ENCODE data around the gene WASHC1.
"Not testable (repeated sequence)": the region's sequence is repeated elsewhere in the genome, so short reads cannot be mapped to it uniquely, and the experiment has no call there.

WASHC1 gene, protein sequence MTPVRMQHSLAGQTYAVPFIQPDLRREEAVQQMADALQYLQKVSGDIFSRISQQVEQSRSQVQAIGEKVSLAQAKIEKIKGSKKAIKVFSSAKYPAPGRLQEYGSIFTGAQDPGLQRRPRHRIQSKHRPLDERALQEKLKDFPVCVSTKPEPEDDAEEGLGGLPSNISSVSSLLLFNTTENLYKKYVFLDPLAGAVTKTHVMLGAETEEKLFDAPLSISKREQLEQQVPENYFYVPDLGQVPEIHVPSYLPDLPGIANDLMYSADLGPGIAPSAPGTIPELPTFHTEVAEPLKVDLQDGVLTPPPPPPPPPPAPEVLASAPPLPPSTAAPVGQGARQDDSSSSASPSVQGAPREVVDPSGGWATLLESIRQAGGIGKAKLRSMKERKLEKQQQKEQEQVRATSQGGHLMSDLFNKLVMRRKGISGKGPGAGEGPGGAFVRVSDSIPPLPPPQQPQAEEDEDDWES

DNA sequence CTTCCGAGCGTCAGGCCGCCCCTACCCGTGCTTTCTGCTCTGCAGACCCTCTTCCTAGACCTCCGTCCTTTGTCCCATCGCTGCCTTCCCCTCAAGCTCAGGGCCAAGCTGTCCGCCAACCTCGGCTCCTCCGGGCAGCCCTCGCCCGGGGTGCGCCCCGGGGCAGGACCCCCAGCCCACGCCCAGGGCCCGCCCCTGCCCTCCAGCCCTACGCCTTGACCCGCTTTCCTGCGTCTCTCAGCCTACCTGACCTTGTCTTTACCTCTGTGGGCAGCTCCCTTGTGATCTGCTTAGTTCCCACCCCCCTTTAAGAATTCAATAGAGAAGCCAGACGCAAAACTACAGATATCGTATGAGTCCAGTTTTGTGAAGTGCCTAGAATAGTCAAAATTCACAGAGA, at the start of gene WASHC1:
WASHC1 (minus strand) TSS at position 101 of the 400 bp plus-strand sequence. CDS start 4,457 bp downstream, outside the sequence.
- DNase-seq, result not testable (repeated sequence)

DNA sequence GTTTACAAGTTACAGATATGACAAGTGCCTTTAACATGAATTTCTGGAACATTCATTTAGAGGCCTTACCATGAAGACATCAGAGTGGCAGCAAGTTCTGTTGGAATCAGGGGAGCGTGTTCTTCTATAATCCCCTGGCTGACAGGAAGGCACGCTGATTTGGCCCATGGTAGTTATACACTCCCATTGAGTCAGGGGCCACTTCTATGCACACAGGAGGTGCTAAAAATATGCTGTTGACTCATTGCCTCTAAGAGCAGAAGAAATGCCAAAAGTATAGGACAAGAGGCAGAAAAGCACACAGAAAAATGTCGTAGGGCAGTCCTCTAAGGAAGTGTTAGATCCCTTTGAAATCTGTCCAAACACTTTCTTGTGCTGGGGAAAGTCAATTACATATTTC, 49.1 kb upstream of the WASHC1 start:
- not testable (repeated sequence) for DNase-seq

- not testable (repeated sequence) for DNase-seq
These were observed 47.1 kb upstream of the WASHC1 start for GRCh38 chr9:76389-76788.

DNA sequence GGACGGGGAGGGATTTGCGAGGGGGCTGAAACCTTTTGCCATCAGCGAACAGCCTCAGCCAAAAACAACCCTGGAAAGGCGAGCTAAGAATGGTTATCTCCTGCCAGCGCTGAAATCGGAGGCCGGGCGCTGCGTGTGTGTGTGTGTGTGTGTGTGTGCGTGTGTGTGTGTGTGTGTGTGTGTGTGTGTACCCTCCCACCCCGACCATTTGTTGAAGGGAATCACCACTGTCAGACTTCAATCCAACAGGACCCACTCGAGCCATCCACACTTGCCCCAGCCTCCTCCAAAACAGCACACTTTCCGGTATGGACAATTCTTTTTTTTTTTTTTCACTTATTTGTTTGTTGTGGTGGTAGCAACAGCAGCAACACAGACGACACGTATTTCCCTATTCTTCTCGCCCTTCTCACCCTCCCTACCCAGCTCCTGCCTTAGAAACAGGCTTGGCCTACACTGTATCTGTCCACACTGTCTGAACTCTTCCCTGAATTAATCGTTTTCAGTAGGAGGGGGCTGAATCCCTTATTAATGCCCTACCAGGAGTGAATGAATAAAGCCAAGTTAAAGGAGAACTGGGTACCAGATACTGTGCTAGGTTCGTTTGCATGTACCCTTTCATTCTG, 44.8 kb upstream of the WASHC1 start:
- peak; percentile 3 for DNase-seq

GRCh38 chr9:73076-73899, 44.0 kb upstream of the WASHC1 start:
- DNase-seq, result peak; percentile 48

GRCh38 chr9:63031-63629, 33.9 kb upstream of the WASHC1 start:
- peak; percentile 4 for DNase-seq

DNA sequence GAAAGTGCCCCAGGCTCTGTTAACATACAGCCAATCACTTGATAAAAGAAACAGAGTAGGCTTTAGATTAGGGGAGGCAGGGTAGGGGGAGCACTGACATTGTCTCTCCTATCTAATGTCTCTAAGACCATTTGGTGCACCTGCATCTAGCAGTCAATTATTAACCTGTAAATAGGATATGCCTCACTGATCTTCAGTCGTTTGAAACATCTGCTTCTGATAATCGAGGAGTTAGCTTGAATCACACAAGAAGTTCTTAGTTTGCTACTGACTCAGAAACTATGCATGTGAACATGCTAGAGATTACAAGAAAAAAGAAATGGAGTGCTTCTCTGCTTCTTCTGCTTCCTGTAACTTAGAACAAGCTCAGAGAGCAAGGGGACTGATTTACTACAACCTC, 23.4 kb upstream of the WASHC1 start:
- DNase-seq, result not testable (repeated sequence)

- not testable (repeated sequence) for DNase-seq
These were observed 19.1 kb upstream of the WASHC1 start for GRCh38 chr9:48190-48842.

- DNase-seq, result not testable (repeated sequence)
These were observed 17.5 kb upstream of the WASHC1 start for GRCh38 chr9:46639-47271.

- not testable (repeated sequence) for DNase-seq
These were observed 16.9 kb upstream of the WASHC1 start for GRCh38 chr9:46164-46563.

DNA sequence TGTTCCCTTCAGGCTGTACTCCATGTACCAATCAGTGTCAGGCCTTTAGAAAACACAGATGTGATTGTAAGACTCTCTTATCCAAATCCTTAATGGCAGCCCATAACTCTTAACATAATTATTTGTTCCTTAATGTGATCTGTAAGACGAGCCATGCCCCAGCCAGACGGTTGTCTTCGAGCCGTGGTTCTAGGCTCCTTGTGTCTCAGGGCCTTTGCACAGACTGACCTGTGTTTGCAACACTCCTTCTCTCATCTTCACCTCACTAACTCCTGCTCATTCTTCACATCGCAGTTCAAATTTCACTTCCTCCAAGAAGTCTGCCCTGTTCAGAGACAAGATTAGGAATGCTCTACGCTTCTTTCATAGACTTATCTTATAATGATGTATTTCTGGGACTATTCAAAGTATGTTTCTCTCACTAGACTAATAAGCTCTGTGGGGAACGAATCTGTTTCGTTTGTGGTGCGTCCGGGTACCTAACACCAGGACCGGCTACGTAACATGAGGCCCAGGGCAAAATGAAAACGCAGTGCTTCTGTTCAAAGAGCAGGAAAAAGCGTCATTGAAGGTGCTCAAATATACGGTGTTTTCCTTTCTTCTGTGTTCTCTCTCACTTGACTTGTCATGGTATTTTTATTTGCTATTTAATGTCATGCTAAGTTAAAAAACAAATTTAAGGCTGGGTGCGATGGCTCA, 16.1 kb upstream of the WASHC1 start:
- not testable (repeated sequence) for DNase-seq

GRCh38 chr9:44416-44815, 15.2 kb upstream of the WASHC1 start:
- not testable (repeated sequence) for DNase-seq

DNA sequence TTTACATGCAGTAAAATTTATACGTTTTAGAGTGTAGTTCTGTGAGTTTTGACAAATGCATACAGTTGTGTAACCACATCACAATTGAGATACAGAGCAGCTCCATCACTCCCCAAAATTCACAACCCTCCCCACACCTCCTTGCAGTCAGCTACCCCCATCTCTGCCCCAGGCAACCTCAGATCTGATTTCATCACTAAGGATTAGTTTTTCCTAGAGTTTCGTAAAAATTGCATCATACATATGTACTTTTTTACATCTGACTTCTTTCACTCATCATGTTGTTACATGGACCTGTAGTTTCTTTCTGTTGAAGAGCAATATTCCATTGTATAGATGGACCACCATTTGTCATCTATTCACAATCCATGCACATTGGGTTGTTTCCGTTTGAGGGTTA, 14.4 kb upstream of the WASHC1 start:
- DNase-seq, result not testable (repeated sequence)

DNA sequence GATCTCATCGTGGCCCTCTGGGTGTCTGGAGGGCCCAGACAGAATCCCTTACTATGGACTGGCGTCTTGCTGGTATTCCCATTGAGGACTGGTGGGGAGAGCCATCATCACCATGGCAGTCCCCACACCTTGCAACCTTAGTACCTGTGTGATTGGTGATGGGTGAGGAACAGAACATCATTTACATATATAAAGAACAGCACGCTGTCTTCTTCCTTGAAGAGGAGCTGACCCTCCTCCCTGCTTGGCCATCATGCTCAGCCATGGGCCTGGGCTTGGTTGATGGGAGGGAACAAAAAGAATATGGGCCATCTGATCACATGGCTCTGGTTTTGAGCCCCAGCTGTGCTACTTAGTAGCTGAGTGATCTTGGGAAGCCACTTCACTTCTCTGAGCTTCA, 13.9 kb upstream of the WASHC1 start:
- not testable (repeated sequence) for DNase-seq

DNA sequence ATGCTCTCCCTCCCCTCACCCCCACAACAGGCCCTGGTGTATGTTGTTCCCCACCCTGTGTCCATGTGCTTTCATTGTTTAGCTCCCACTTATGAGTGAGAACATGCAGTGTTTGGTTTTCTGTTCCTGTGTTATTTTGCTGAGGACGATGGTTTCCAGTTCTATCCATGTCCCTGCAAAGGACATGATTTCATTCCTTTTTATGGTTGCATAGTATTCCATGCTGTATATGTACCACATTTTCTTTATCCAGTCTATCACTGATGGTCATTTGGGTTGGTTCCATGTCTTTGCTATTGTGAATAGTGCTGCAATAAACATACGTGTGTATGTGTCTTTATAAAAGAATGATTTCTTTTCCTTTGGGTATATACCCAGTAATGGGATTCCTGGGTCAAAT, 12.6 kb upstream of the WASHC1 start:
- DNase-seq, result not testable (repeated sequence)

GRCh38 chr9:41261-41676, 12.0 kb upstream of the WASHC1 start:
- DNase-seq, result not testable (repeated sequence)

DNA sequence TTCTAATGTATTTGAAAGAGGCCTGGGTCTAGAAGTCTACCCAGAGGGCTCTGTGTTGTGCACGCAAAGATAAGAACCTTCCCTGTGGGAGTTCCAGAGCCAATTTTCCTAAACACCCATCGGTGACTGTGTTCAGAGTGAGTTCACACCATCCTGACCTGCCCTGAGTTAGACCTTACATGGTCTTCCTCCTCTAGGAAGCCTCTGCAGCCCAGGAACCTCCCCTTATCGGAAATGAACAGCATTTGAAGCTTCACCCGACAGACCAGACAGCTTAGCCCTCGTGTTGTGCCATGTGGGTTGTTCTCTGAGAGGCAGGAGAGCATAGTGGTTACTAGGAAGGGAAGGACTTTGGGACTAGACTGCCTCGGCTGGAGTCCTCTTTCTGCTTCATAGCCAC, 3.1 kb upstream of the WASHC1 start:
- DNase-seq, result not testable (repeated sequence)

GRCh38 chr9:28775-29174, 481 bp downstream of the WASHC1 start:
- not testable (repeated sequence) for DNase-seq

- DNase-seq, result not testable (repeated sequence)
These were observed 7.6 kb downstream of the WASHC1 start for GRCh38 chr9:21621-22020.

DNA sequence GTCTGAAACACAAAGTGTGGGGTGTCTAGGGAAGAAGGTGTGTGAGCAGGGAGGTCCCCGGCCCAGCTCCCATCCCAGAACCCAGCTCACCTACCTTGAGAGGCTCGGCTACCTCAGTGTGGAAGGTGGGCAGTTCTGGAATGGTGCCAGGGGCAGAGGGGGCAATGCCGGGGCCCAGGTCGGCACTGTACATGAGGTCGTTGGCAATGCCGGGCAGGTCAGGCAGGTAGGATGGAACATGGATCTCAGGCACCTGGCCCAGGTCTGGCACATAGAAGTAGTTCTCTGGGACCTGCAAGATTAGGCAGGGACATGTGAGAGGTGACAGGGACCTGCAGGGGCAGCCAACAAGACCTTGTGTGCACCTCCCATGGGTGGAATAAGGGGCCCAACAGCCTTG, 12.4 kb downstream of the WASHC1 start:
- DNase-seq, result not testable (repeated sequence)

Measured in eye (tissue), 1 donor.